Transverse colon (tissue), 3 donors: ENCODE data around the gene CA12.

ENCODE experiments used
- EP300 ChIP-seq: sonication (generic); formaldehyde crosslinking; IDR thresholded peaks from one replicate; pipeline ENCODE4 v1.6.1; 2017; ENCODE audit warnings: antibody characterized with exemption, low read depth
- POLR2A ChIP-seq: fragments of 450-650 bp; IDR thresholded peaks from one replicate; pipeline ENCODE4 v1.6.1; 2016; ENCODE audit warnings: antibody characterized with exemption, mild to moderate bottlenecking, moderate library complexity
- TF ChIP-seq, protein P1 (sequence below), 5 experiments: fragments of 200-600 bp in 3 of 5; fragments of 450-650 bp in 2 of 5; sonication (generic) in 3 of 5; IDR thresholded peaks; 1 replicate in 2 of 5; 2 replicates in 3 of 5; pipeline ENCODE4 v1.5.1; 2016 to 2017; ENCODE audit warnings: antibody characterized with exemption in 5 of 5, inconsistent platforms in 3 of 5, mild to moderate bottlenecking in 2 of 5, moderate library complexity in 1 of 5

DNA sequence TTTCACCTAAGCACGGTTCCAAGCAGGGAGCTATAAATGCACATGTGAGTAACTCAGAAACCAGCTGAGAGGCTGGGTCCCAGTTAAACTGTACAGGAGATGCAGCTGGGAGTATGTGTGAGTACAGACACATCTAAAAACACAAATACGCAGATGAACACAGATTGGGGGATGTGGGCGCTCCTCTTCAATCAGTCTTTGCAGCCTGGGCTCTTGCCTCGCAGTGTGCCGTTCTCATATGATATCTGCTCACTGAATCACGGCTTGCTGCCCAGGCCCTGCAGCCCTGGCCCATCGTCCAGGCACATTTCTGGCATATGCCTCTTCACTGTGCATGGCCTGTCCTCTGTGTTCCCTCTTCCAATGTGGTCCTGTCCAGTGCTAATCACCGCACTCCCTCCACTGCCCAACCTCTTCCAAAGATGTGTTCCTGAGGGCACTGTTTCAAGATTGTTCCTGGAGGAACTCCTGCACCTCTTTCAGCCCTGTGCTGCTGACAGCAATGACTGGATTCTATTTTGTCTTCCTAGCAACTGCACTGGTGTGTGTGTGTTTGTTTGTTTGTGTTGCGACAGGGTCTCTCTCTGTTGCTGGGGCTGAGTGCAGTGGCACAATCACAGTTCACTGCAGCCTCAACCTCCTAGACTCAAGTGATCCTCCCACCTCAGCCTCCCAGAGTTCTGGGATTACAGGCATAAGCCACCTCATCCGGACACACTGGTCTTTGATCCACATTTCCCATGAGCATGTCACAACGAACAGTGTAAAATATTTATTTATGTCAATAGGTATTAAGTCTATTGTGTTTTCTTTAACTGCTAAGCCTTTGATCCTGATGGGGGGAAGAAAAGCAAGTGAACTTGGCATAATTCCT, 17.0 kb downstream of the CA12 start:
- TF ChIP-seq, protein P1, sequence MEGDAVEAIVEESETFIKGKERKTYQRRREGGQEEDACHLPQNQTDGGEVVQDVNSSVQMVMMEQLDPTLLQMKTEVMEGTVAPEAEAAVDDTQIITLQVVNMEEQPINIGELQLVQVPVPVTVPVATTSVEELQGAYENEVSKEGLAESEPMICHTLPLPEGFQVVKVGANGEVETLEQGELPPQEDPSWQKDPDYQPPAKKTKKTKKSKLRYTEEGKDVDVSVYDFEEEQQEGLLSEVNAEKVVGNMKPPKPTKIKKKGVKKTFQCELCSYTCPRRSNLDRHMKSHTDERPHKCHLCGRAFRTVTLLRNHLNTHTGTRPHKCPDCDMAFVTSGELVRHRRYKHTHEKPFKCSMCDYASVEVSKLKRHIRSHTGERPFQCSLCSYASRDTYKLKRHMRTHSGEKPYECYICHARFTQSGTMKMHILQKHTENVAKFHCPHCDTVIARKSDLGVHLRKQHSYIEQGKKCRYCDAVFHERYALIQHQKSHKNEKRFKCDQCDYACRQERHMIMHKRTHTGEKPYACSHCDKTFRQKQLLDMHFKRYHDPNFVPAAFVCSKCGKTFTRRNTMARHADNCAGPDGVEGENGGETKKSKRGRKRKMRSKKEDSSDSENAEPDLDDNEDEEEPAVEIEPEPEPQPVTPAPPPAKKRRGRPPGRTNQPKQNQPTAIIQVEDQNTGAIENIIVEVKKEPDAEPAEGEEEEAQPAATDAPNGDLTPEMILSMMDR (IDR thresholded peaks at IDR 0.05), result no peak
- TF ChIP-seq EP300, result no peak
- TF ChIP-seq POLR2A, result no peak
